ENCODE measurements around the gene DNLZ. TPM values are rescaled to one million over a fixed set of nuclear protein-coding genes. Genes with fewer than 3 reads are reported as not detected.
A peak's percentile ranks its signal among the peaks of the same experiment; 100 is the strongest.

DNLZ gene
- total RNA-seq, 1 experiment from 2014 or later: 26.5 TPM

DNA sequence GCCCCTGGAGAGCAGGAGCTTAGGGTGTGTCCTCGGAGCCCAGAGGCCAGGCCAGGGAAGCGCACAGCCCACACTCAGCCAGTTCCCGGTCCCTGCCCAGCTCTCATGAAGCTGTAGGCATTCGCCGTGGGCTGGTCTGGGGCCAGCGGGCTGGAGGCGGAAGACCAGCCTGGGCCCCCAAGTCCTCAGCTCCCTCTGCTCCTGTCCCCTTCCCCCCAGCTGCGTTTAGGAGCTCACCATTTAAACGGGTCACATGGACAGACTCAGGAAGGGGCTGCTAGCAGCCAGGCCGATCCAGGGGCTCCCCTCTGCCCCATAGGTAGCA, 17.4 kb downstream of the DNLZ start:
- intact Hi-C loops (cut with micrococcal nuclease; ENCODE audit: unreplicated experiment): no loop called here
- in situ Hi-C loops (cut with HindIII; ENCODE audit: low pct_unique_long_range_greater_than_20kb, low sequenced_read_pairs): no loop called here
- H3K27ac ChIP-seq (ENCODE audit: low read length): peak overlapping the region; percentile 61
- no peaks in the 10 kb centered on the region for H3K9me3 ChIP-seq (ENCODE audit: control insufficient read depth, insufficient read depth, low read depth, low read length)
- H3K4me3 ChIP-seq (ENCODE audit: low read depth in 2 of 2, low read length in 2 of 2): no peak overlapping the region
- CTCF ChIA-PET: interaction anchor here (1.4 kb wide), 1 partner anchor 17 kb away, joined by 5 read pairs; the partner anchor contains the start of gene DNLZ
- POLR2A ChIA-PET: interaction anchor here (0.6 kb wide), 1 partner anchor 1072 kb away, joined by 3 read pairs; no protein-coding TSS in a partner anchor
- peaks cover 4% of the 10 kb centered on the region for H3K4me1 ChIP-seq (ENCODE audit: control insufficient read depth, insufficient read depth, low read length)
- no TSS peak for BruUV-seq (replicated peaks)
- DNase-seq (ENCODE audit: low read depth, low spot score) (no peak), ATAC-seq (no peak)
- no peak; the same call in 1 of the 2 replicates for TF ChIP-seq CTCF (IDR thresholded peaks at IDR 0.05)
- no peak for TF ChIP-seq POLR2AphosphoS5 (IDR thresholded peaks at IDR 0.05; ENCODE audit: low read depth, low read length)
- TF ChIP-seq TCF7L2 (IDR thresholded peaks at IDR 0.05; ENCODE audit: low read depth, low read length): no peak
- TF ChIP-seq SIN3A (IDR thresholded peaks at IDR 0.05; ENCODE audit: borderline replicate concordance, insufficient read depth, low read depth, low read length): no peak
- TF ChIP-seq, protein P1, sequence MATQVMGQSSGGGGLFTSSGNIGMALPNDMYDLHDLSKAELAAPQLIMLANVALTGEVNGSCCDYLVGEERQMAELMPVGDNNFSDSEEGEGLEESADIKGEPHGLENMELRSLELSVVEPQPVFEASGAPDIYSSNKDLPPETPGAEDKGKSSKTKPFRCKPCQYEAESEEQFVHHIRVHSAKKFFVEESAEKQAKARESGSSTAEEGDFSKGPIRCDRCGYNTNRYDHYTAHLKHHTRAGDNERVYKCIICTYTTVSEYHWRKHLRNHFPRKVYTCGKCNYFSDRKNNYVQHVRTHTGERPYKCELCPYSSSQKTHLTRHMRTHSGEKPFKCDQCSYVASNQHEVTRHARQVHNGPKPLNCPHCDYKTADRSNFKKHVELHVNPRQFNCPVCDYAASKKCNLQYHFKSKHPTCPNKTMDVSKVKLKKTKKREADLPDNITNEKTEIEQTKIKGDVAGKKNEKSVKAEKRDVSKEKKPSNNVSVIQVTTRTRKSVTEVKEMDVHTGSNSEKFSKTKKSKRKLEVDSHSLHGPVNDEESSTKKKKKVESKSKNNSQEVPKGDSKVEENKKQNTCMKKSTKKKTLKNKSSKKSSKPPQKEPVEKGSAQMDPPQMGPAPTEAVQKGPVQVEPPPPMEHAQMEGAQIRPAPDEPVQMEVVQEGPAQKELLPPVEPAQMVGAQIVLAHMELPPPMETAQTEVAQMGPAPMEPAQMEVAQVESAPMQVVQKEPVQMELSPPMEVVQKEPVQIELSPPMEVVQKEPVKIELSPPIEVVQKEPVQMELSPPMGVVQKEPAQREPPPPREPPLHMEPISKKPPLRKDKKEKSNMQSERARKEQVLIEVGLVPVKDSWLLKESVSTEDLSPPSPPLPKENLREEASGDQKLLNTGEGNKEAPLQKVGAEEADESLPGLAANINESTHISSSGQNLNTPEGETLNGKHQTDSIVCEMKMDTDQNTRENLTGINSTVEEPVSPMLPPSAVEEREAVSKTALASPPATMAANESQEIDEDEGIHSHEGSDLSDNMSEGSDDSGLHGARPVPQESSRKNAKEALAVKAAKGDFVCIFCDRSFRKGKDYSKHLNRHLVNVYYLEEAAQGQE (IDR thresholded peaks at IDR 0.05; ENCODE audit: insufficient read depth in 1 of 2, low read depth in 2 of 2, low read length in 1 of 2): no peak
- no peaks in the 10 kb centered on the region for H3K27me3 ChIP-seq (ENCODE audit: control insufficient read depth, insufficient read depth, low read length)
- H3K36me3 ChIP-seq (ENCODE audit: control insufficient read depth, insufficient read depth, low read length): no peaks in the 10 kb centered on the region

DNA sequence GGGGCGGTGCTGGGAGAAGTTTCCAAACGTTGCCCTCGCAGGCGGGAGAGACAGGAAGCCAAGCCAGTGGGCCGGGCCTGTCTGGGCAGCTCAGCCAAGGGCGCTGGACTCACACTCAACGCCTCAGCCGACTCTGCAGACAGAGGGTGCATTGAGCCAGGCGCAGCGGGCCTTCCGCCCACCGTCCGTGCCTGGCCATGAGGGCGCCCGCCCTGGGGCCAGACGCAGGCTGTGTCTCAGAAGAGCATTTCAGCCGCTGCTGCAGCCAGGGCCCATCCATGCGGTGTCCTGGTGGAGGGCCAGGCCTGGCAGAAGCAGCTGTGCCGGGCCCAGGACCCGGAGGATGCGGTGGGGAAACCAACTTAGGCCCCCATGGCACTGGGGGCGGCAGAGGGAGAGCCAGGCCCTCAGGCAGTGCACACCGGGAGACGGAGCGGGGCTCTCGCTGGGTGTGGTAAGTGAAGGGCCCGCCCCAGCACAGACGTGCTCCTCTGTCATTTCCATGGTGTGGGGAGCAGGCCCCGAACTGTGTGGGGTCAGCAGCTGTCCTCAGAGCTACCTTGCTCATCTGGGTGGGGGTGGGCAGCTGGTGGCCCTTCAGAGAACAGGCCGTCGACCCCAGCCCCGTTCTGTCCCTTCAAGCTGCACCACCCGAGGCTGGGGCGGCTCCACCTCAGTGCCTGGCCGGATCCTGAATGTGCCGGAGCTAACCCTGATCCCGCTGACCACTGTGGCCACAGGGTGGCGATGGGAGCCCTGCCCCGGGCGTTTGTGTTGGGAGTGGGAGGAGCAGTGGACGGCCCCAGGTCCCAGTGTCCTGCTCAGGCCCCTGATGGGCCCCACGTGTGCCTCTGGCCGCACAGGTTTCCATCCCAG, 18.0 kb downstream of the DNLZ start:
- DNase-seq (ENCODE audit: low read depth, low spot score) (no peak), ATAC-seq (peak; percentile 86)
- TSS peak; percentile 76 for BruUV-seq (replicated peaks)
- H3K4me1 ChIP-seq (ENCODE audit: control insufficient read depth, insufficient read depth, low read length): peaks cover 4% of the 10 kb centered on the region
- H3K36me3 ChIP-seq (ENCODE audit: control insufficient read depth, insufficient read depth, low read length): no peaks in the 10 kb centered on the region
- peak overlapping the region; percentile 61 for H3K27ac ChIP-seq (ENCODE audit: low read length)
- H3K4me3 ChIP-seq (ENCODE audit: low read depth in 2 of 2, low read length in 2 of 2): peak overlapping the region in 1 of 2 experiments; percentile 23; a peak in 2 of 4 replicates
- H3K9me3 ChIP-seq (ENCODE audit: control insufficient read depth, insufficient read depth, low read depth, low read length): no peaks in the 10 kb centered on the region
- intact Hi-C loops (cut with micrococcal nuclease; ENCODE audit: unreplicated experiment): no loop called here
- POLR2A ChIA-PET: interaction anchor here (0.6 kb wide), 1 partner anchor 1073 kb away, joined by 3 read pairs; no protein-coding TSS in a partner anchor
- H3K27me3 ChIP-seq (ENCODE audit: control insufficient read depth, insufficient read depth, low read length): no peaks in the 10 kb centered on the region
- CTCF ChIA-PET: interaction anchor here (0.6 to 1.4 kb wide), 2 partner anchors 18 to 55 kb away, joined by 3 to 5 read pairs; partner anchors contain the start of gene DNLZ
- in situ Hi-C loops (cut with HindIII; ENCODE audit: low pct_unique_long_range_greater_than_20kb, low sequenced_read_pairs): no loop called here
- TF ChIP-seq CTCF (IDR thresholded peaks at IDR 0.05) (peak; percentile 80), SIN3A (IDR thresholded peaks at IDR 0.05; ENCODE audit: borderline replicate concordance, insufficient read depth, low read depth, low read length) (no peak)
